Activated CD4-positive, alpha-beta T cell treated with anti-CD3 and anti-CD28 coated beads, Interleukin-2, amount 50 U/mL, for 1 hour (primary cell): Measurements from ENCODE around the gene MET.

Experiments
- DNase-seq: peaks from one replicate; pipeline ENCODE4 v3.0.0-alpha.2; 2020

MET gene

GRCh38 chr7:116786791-116787443 is 114.9 kb downstream of the MET start:
- DNase-seq, result no peak

GRCh38 chr7:116787881-116788280 is 115.9 kb downstream of the MET start:
- DNase-seq, result no peak

- DNase-seq, result no peak
These were observed 116.7 kb downstream of the MET start for GRCh38 chr7:116788572-116789197.

GRCh38 chr7:116790025-116790424 is 118.0 kb downstream of the MET start:
- DNase-seq, result no peak

- DNase-seq, result no peak
These were observed 120.8 kb downstream of the MET start for GRCh38 chr7:116792813-116793212.

GRCh38 chr7:116793795-116794340 is 121.9 kb downstream of the MET start:
- DNase-seq, result no peak

- no peak for DNase-seq
These were observed 124.5 kb downstream of the MET start for GRCh38 chr7:116796471-116796870.

GRCh38 chr7:116797612-116798011 is 125.6 kb downstream of the MET start:
- DNase-seq, result no peak

- no peak for DNase-seq
These were observed 126.2 kb downstream of the MET start for GRCh38 chr7:116798232-116798631.

GRCh38 chr7:116799916-116800315 is 127.9 kb downstream of the MET start:
- no peak for DNase-seq

- DNase-seq, result no peak
These were observed 128.6 kb downstream of the MET start for GRCh38 chr7:116800594-116800993.

GRCh38 chr7:116801092-116801710 is 129.2 kb downstream of the MET start:
- no peak for DNase-seq

GRCh38 chr7:116802144-116802745 is 130.2 kb downstream of the MET start:
- no peak for DNase-seq

- no peak for DNase-seq
These were observed 130.8 kb downstream of the MET start for GRCh38 chr7:116802746-116803152.

GRCh38 chr7:116804471-116804870 is 132.5 kb downstream of the MET start:
- DNase-seq, result no peak

- DNase-seq, result no peak
These were observed 133.1 kb downstream of the MET start for GRCh38 chr7:116805100-116805544.

GRCh38 chr7:116806046-116806944 is 134.3 kb downstream of the MET start:
- no peak for DNase-seq

GRCh38 chr7:116807011-116807560 is 135.1 kb downstream of the MET start:
- no peak for DNase-seq

- no peak for DNase-seq
These were observed 137.8 kb downstream of the MET start for GRCh38 chr7:116809636-116810266.

GRCh38 chr7:116810267-116811116 is 138.5 kb downstream of the MET start:
- DNase-seq, result no peak

- no peak for DNase-seq
These were observed 139.8 kb downstream of the MET start for GRCh38 chr7:116811768-116812167.
